HepG2 (cell line): ENCODE measurements around the gene TNS1. TPM values are rescaled to one million over a fixed set of nuclear protein-coding genes. Genes with fewer than 3 reads are reported as not detected.

Experiments used
- HNRNPK ChIP-seq: fragments of 200-400 bp; formaldehyde crosslinking; IDR thresholded peaks from 2 replicates; pipeline ENCODE4 v1.6.1; 2018; ENCODE audit warnings: low read length, low read depth, moderate library complexity, mild to moderate bottlenecking; ENCODE audit not compliant: poor library complexity, severe bottlenecking
- JDP2 ChIP-seq: sonication (generic); formaldehyde crosslinking; IDR thresholded peaks from 2 replicates; pipeline ENCODE4 v1.8.1; 2022; ENCODE audit warnings: missing genetic modification reagents, borderline replicate concordance
- KDM4B ChIP-seq: sonication (generic); formaldehyde crosslinking; IDR thresholded peaks from 2 replicates; pipeline ENCODE4 v1.4.0; 2020; ENCODE audit warnings: missing genetic modification reagents
- KLF11 ChIP-seq: IDR thresholded peaks from 2 replicates; pipeline ENCODE4 v1.6.1; 2016; ENCODE audit warnings: missing compliant biosample characterization
- MEF2D ChIP-seq: sonication (generic); formaldehyde crosslinking; IDR thresholded peaks from 2 replicates; pipeline ENCODE4 v1.5.1; 2020; ENCODE audit warnings: mild to moderate bottlenecking, missing genetic modification reagents
- MIER3 ChIP-seq: IDR thresholded peaks from 2 replicates; pipeline ENCODE4 v1.6.1; 2016; ENCODE audit warnings: missing compliant biosample characterization, borderline replicate concordance
- PRPF4 ChIP-seq: fragments of 200-400 bp; formaldehyde crosslinking; IDR thresholded peaks from 2 replicates; pipeline ENCODE4 v1.6.1; 2016; ENCODE audit warnings: low read length, low read depth; ENCODE audit not compliant: poor library complexity, severe bottlenecking
- SALL2 ChIP-seq: sonication (generic); formaldehyde crosslinking; IDR thresholded peaks from 2 replicates; pipeline ENCODE4 v1.8.1; 2023; ENCODE audit warnings: mild to moderate bottlenecking, missing genetic modification reagents, inconsistent platforms
- SRSF1 ChIP-seq: fragments of 200-400 bp; formaldehyde crosslinking; optimal IDR thresholded peaks from 2 replicates; pipeline ENCODE3; 2017; ENCODE audit warnings: mild to moderate bottlenecking, low read depth, low read length, moderate library complexity
- U2AF1 ChIP-seq: fragments of 200-400 bp; formaldehyde crosslinking; optimal IDR thresholded peaks from 2 replicates; pipeline ENCODE3; 2017; ENCODE audit warnings: mild to moderate bottlenecking, low read depth, low read length
- ZNF225 ChIP-seq: sonication (generic); formaldehyde crosslinking; IDR thresholded peaks from 2 replicates; pipeline ENCODE4 v1.4.0; 2020; ENCODE audit warnings: mild to moderate bottlenecking, missing genetic modification reagents
- ZNF781 ChIP-seq: sonication (generic); formaldehyde crosslinking; IDR thresholded peaks from 2 replicates; pipeline ENCODE4 v1.5.1; 2020; ENCODE audit warnings: borderline replicate concordance, mild to moderate bottlenecking, missing genetic modification reagents; ENCODE audit errors: not compliant biosample characterization
- ZNF841 ChIP-seq: sonication (generic); formaldehyde crosslinking; IDR thresholded peaks from 2 replicates; pipeline ENCODE4 v1.8.1; 2023; ENCODE audit warnings: missing genetic modification reagents, borderline replicate concordance
- polyA plus RNA-seq, 8 experiments: library from polyadenylated mRNA; depleted of rRNA in 3 of 8; stranded (reverse) in 7 of 8; unstranded in 1 of 8; fragments of >200 nt; fragmentation: Illumina TruSeq in 4 of 8; extraction: Trizol in 4 of 8; gene quantifications; 2 replicates each; pipeline versions ENCODE4 v1.2.1 to v1.2.3, GENCODE V29; 2011 to 2016; ENCODE audit warnings: low read depth in 4 of 8, missing spikeins in 1 of 8, mixed read lengths in 1 of 8; ENCODE audit not compliant: insufficient read depth in 1 of 8
- total RNA-seq, 5 experiments: library from RNA; depleted of rRNA; stranded (reverse); fragments of >200 nt; fragmentation: Illumina TruSeq; extraction: Trizol; gene quantifications; 2 replicates each; pipeline ENCODE4 v1.2.3, GENCODE V29; 2016; ENCODE audit warnings: low read depth in 1 of 5
- TF ChIP-seq, protein P1 (sequence below): sonication (generic); formaldehyde crosslinking; IDR thresholded peaks from 2 replicates; pipeline ENCODE4 v1.5.0; 2020; ENCODE audit warnings: mild to moderate bottlenecking, missing genetic modification reagents, borderline replicate concordance
- TF ChIP-seq, protein P2 (sequence below): sonication (generic); formaldehyde crosslinking; IDR thresholded peaks from 2 replicates; pipeline ENCODE4 v1.4.0; 2020; ENCODE audit warnings: missing genetic modification reagents, mild to moderate bottlenecking, borderline replicate concordance
- TF ChIP-seq, protein P3 (sequence below): sonication (generic); formaldehyde crosslinking; IDR thresholded peaks from 2 replicates; pipeline ENCODE4 v1.4.0; 2020; ENCODE audit warnings: mild to moderate bottlenecking, low read depth, missing genetic modification reagents

Gene TNS1
- total and polyA plus RNA-seq, 2 of the 13 experiments (the other 11 are each of a cell fraction or from before 2014, with no cell fraction given) = 1.9 to 118 TPM

DNA sequence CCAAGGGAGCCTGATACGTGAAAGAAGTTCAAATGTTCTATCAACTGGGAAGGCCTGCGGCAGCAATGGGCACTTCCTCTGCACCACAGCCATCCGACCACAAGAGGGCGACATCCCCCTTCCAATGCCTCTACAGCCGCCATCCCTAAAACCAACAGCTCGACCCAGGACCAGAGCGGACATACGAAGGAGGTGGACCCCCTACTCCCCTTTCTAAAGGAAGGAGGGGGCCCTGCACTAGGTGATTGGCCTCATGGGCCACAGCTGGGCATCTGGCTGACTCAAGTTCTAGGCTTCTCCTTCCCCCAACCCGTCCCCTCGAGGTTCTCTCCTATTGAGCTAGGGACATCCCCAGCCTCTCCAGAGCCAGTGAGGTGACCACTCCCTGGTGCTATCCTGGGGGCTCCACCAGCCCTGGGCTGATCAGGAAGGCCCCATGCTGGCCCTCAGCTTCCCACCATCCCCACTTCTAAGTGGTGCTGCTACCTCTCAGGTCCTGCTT lies 217.2 kb downstream of the TNS1 start (continued):
- TF ChIP-seq ZNF781 (no peak), MEF2D (no peak), PRPF4 (no peak), ZNF225 (peak; percentile 77; the same call in 1 of the 2 replicates), KDM4B (0 out of 2 replicates have a peak, but pooled peaks have one; percentile 28), KLF11 (no peak), SALL2 (CRISPR knock-in tag) (no peak), MIER3 (CRISPR knock-in tag) (0 out of 2 replicates have a peak, but pooled peaks have one; percentile 17), JDP2 (CRISPR knock-in tag) (no peak), HNRNPK (no peak), U2AF1 (no peak), ZNF841 (CRISPR knock-in tag) (no peak), SRSF1 (no peak)
- TF ChIP-seq, protein P1, sequence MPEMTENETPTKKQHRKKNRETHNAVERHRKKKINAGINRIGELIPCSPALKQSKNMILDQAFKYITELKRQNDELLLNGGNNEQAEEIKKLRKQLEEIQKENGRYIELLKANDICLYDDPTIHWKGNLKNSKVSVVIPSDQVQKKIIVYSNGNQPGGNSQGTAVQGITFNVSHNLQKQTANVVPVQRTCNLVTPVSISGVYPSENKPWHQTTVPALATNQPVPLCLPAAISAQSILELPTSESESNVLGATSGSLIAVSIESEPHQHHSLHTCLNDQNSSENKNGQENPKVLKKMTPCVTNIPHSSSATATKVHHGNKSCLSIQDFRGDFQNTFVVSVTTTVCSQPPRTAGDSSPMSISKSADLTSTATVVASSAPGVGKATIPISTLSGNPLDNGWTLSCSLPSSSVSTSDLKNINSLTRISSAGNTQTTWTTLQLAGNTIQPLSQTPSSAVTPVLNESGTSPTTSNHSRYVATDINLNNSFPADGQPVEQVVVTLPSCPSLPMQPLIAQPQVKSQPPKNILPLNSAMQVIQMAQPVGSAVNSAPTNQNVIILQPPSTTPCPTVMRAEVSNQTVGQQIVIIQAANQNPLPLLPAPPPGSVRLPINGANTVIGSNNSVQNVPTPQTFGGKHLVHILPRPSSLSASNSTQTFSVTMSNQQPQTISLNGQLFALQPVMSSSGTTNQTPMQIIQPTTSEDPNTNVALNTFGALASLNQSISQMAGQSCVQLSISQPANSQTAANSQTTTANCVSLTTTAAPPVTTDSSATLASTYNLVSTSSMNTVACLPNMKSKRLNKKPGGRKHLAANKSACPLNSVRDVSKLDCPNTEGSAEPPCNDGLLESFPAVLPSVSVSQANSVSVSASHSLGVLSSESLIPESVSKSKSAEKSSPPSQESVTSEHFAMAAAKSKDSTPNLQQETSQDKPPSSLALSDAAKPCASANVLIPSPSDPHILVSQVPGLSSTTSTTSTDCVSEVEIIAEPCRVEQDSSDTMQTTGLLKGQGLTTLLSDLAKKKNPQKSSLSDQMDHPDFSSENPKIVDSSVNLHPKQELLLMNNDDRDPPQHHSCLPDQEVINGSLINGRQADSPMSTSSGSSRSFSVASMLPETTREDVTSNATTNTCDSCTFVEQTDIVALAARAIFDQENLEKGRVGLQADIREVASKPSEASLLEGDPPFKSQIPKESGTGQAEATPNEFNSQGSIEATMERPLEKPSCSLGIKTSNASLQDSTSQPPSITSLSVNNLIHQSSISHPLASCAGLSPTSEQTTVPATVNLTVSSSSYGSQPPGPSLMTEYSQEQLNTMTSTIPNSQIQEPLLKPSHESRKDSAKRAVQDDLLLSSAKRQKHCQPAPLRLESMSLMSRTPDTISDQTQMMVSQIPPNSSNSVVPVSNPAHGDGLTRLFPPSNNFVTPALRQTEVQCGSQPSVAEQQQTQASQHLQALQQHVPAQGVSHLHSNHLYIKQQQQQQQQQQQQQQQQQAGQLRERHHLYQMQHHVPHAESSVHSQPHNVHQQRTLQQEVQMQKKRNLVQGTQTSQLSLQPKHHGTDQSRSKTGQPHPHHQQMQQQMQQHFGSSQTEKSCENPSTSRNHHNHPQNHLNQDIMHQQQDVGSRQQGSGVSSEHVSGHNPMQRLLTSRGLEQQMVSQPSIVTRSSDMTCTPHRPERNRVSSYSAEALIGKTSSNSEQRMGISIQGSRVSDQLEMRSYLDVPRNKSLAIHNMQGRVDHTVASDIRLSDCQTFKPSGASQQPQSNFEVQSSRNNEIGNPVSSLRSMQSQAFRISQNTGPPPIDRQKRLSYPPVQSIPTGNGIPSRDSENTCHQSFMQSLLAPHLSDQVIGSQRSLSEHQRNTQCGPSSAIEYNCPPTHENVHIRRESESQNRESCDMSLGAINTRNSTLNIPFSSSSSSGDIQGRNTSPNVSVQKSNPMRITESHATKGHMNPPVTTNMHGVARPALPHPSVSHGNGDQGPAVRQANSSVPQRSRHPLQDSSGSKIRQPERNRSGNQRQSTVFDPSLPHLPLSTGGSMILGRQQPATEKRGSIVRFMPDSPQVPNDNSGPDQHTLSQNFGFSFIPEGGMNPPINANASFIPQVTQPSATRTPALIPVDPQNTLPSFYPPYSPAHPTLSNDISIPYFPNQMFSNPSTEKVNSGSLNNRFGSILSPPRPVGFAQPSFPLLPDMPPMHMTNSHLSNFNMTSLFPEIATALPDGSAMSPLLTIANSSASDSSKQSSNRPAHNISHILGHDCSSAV (CRISPR knock-in tag) = no peak
- TF ChIP-seq, protein P2, sequence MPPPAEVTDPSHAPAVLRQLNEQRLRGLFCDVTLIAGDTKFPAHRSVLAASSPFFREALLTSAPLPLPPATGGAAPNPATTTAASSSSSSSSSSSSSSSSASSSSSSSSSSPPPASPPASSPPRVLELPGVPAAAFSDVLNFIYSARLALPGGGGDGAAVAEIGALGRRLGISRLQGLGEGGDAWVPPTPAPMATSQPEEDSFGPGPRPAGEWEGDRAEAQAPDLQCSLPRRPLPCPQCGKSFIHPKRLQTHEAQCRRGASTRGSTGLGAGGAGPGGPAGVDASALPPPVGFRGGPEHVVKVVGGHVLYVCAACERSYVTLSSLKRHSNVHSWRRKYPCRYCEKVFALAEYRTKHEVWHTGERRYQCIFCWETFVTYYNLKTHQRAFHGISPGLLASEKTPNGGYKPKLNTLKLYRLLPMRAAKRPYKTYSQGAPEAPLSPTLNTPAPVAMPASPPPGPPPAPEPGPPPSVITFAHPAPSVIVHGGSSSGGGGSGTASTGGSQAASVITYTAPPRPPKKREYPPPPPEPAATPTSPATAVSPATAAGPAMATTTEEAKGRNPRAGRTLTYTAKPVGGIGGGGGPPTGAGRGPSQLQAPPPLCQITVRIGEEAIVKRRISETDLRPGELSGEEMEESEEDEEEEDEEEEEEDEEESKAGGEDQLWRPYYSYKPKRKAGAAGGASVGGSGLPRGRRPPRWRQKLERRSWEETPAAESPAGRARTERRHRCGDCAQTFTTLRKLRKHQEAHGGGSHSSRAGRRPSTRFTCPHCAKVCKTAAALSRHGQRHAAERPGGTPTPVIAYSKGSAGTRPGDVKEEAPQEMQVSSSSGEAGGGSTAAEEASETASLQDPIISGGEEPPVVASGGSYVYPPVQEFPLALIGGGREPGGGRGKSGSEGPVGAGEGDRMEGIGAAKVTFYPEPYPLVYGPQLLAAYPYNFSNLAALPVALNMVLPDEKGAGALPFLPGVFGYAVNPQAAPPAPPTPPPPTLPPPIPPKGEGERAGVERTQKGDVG (CRISPR knock-in tag) = 0 out of 2 replicates have a peak, but pooled peaks have one; percentile 46
- TF ChIP-seq, protein P3, sequence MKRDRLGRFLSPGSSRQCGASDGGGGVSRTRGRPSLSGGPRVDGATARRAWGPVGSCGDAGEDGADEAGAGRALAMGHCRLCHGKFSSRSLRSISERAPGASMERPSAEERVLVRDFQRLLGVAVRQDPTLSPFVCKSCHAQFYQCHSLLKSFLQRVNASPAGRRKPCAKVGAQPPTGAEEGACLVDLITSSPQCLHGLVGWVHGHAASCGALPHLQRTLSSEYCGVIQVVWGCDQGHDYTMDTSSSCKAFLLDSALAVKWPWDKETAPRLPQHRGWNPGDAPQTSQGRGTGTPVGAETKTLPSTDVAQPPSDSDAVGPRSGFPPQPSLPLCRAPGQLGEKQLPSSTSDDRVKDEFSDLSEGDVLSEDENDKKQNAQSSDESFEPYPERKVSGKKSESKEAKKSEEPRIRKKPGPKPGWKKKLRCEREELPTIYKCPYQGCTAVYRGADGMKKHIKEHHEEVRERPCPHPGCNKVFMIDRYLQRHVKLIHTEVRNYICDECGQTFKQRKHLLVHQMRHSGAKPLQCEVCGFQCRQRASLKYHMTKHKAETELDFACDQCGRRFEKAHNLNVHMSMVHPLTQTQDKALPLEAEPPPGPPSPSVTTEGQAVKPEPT (CRISPR knock-in tag) = 0 out of 2 replicates have a peak, but pooled peaks have one; percentile 52
